Measurements from ENCODE around the gene HSPE1.
"Not testable (repeated sequence)": the region's sequence is repeated elsewhere in the genome, so short reads cannot be mapped to it uniquely, and the experiment has no call there.

The HSPE1 gene

DNA sequence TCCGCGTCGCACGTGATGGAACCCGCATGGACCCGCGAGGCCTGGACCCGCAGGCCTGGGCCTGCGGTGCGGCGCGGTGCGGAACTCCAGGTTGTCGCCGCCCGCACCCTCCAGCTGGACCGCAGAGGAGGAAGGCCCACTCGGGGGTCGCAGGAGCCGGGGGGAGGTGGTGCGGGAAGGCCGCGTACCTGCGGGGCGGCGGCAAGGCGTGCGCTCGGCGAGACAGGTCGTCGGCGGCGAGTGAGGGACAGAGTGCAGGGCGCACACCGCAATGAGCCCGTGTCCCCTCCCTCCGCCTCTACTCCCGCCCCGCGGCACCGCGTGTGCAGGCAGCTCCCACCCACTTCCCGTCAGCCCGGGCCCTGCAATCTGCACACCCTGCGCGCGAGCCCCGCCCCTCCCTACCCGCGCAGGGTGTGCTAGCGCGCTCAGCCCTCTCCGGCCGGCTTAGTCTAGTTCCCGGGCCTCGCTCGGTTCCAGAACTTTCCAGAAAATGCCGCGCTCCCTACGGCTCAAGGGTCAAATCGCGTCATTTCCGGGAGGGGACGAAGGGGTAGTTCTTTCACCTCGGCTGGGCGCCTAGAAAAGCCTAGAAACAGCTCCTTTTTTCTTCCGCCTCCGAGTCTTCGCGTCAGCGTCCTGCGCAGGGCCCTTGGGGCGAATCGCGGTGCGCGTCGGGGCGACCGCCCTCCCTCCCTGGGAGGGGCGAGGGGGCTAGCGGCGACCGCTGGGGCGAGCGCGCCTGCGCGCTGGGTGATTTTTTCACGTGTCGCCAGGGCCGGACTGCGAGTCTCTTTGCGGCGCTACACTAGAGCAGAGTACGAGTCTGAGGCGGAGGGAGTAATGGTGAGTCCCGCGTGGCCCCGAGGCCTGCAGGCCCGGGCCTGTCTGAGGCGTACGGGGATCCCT is at the start of gene HSPE1, which contains the start of gene HSPD1:
HSPE1 (plus strand) TSS at position 786 of the 909 bp plus-strand sequence; CDS start at position 844, 58 bp downstream.
HSPD1 (minus strand) TSS at position 247 of the 909 bp plus-strand sequence. CDS start 992 bp downstream, outside the sequence.
- peak; percentile 98 for DNase-seq (ENCODE audit: extremely low read depth, low read depth)
- TF ChIP-seq, protein P1, sequence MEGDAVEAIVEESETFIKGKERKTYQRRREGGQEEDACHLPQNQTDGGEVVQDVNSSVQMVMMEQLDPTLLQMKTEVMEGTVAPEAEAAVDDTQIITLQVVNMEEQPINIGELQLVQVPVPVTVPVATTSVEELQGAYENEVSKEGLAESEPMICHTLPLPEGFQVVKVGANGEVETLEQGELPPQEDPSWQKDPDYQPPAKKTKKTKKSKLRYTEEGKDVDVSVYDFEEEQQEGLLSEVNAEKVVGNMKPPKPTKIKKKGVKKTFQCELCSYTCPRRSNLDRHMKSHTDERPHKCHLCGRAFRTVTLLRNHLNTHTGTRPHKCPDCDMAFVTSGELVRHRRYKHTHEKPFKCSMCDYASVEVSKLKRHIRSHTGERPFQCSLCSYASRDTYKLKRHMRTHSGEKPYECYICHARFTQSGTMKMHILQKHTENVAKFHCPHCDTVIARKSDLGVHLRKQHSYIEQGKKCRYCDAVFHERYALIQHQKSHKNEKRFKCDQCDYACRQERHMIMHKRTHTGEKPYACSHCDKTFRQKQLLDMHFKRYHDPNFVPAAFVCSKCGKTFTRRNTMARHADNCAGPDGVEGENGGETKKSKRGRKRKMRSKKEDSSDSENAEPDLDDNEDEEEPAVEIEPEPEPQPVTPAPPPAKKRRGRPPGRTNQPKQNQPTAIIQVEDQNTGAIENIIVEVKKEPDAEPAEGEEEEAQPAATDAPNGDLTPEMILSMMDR (IDR thresholded peaks at IDR 0.05; ENCODE audit: low read depth, low read length) = no peak

DNA sequence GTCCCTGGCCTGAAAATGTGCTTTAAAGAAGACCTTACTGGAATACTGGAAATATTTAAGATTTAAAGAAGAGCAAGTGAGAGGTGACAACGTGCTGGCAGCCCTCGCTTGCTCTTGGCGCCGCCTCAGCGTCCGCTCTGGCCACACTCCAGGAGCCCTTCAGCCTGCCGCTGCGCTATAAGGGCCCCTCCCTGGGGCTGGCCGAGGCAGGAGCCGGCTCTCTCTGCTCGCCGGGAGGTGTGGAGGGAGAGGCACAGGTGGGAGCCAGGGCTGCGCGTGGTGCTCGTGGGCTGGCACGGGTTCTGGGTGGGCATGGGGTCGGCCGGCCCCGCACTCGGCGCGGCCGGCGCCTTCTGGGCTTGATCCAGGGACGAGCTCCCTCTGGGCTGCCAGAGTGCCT is 49.7 kb upstream of the HSPE1 start:
- TF ChIP-seq, protein P1 (IDR thresholded peaks at IDR 0.05; ENCODE audit: low read depth, low read length) = no peak
- DNase-seq (ENCODE audit: extremely low read depth, low read depth) = no peak

DNA sequence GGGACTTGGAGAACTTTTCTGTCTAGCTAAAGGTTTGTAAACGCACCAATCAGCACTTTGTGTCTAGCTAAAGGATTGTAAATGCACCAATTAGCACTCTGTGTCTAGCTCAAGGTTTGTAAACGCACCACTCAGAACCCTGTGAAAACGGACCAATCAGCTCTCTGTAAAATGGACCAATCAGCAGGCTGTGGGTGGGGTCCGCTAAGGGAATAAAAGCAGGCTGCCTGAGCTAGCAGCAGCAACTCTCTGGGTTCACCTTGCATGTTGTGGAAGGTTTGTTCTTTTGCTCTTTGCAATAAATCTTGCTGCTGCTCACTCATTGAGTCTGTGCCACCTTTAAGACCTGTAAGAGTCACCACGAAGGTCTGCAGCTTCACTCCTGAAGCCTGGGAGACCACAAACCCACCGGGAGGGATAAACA is 49.2 kb upstream of the HSPE1 start:
- not testable (repeated sequence) for DNase-seq (ENCODE audit: extremely low read depth, low read depth)

DNA sequence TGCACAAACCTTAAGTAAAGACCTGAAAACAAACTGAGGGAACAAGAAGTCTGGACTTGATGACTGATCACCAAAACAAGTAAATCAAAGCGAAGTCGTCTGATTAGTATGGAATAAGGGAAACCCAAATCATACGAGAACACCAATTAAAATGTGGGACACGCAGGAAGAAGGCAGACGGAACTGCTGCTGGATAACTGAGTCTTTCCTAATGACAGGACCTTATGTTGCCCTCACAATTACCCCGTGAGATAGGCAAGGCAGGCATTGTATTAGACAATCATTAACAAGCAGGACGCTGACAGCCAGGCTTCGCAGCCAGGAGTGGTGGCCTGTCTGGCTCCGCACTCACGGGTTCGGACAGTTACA is 47.4 kb upstream of the HSPE1 start:
- peak; percentile 16 for DNase-seq (ENCODE audit: extremely low read depth, low read depth)
- TF ChIP-seq, protein P1 (IDR thresholded peaks at IDR 0.05; ENCODE audit: low read depth, low read length) = no peak

DNA sequence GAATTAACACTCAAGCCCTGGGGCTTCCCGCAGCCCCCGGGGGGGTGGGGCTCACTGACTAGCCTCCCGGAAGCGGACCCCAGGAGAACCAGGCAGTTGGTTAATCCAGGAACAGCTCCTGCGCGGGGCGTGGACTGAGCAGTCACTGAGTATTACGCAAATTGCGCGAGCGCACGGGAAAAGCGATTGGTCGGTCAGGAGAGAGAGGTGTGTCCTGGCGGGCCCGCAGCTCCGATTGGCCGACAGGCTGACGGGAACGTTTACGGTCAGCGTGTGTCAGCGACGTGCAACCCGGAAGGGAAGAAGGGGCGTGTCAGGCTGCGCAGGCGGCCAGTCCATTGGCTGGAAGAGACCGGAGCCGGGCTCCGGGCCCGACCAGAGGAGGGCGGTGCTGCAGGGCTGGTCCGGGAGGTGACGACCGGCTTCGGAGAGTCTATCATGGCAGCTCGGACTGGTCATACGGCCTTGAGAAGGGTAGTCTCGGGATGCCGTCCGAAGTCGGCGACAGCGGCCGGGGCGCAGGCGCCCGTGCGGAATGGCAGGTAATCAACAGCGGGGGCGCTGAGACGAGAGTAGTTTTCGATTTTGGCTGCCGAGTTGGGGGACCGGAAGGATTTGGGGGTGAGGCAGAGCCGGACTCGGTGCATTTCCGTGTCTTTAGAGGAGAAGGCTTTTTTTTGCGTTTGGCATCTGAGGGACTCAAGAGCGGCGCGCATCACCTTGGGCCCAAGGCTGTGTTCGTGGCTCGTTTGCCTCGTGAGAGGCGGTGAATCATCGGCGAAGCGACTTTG is 46.9 kb upstream of the HSPE1 start, which contains the start of gene COQ10B:
COQ10B (plus strand) TSS at position 430 of the 791 bp plus-strand sequence; CDS start at position 439, 9 bp downstream.
- TF ChIP-seq, protein P1 (IDR thresholded peaks at IDR 0.05; ENCODE audit: low read depth, low read length) = peak; percentile 35
- DNase-seq (ENCODE audit: extremely low read depth, low read depth) = peak; percentile 100

DNA sequence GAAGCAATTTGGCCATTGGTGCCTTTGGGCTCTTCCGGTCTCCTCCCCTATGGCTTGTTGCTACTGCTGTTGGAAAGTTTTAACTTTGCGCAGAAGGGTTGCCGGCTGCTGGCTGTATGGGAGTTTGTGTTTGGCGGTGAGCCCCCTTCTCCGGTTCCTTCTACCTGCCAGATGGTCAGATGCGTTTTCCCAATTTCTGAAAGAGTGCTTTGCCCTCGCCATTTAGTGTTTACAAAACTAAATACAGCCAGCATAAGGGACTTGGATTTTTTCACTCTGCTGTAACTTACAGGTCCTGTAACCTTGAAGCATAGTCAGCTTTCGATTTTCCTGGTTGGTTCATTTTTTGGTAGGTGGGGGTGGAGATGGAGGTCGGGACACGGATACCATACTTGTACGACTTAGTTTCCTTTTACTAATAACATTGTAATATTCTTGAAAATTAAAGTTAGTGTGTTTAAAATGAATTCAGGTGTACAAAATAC is 46.2 kb upstream of the HSPE1 start:
- DNase-seq (ENCODE audit: extremely low read depth, low read depth) = peak; percentile 76
- TF ChIP-seq, protein P1 (IDR thresholded peaks at IDR 0.05; ENCODE audit: low read depth, low read length) = no peak

DNA sequence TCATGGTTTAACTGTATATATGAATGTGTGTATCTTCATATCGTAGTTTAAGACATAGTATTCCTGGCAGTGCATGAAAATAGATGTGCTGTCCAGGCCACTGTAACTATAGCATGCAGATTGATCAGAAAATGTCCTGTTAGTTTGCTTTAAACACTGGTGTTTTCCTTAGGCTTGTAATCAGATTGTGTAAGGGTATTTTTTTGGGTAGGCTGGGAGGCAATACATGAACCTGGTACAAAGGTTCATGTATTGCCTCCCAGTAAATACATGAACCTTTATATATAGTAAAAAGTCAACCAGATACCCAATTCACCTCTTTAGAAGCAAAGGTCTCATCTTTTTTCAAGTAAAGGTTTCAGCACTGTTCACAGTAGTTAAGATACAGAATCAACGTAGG is 45.3 kb upstream of the HSPE1 start:
- TF ChIP-seq, protein P1 (IDR thresholded peaks at IDR 0.05; ENCODE audit: low read depth, low read length) = no peak
- no peak for DNase-seq (ENCODE audit: extremely low read depth, low read depth)

Data from AG09319 (cell line).